K562 (cell line): Measurements from ENCODE around the gene RIPPLY3. TPM values are rescaled to one million over a fixed set of nuclear protein-coding genes. Genes with fewer than 3 reads are reported as not detected.
A peak's percentile ranks its signal among the peaks of the same experiment; 100 is the strongest.

Experiments
- ATAC-seq: fragments of 200-7000 bp; cut with Tn5 transposase; 3 replicates; pipeline ENCODE4 v1.9.1; 2020; ENCODE audit warnings: moderate library complexity
- BruUV-seq: library from RNA; stranded (reverse); fragments of 400-500 nt; replicated peaks from 2 replicates; lab custom pipeline; 2021; lab: Mats Ljungman, UMichigan
- CTCF ChIA-PET: fragments of 300-600 bp; formaldehyde crosslinking; extraction: SDS; loops from one replicate; lab custom pipeline; 2021; ENCODE audit warnings: low intra/inter-chr PET ratio; lab: Yijun Ruan, JAX
- POLR2A ChIA-PET: fragments of 300-600, 350-650 bp; sonication (Branson Sonifier 250); formaldehyde crosslinking; extraction: SDS; loops from one replicate; lab custom pipeline; 2021; ENCODE audit warnings: antibody characterized with exemption, inconsistent platforms; lab: Yijun Ruan, JAX
- DNase-seq, 4 experiments: peaks; one replicate each; pipeline versions ENCODE4 v3.0.0 to v3.0.0-alpha.2; 2011 to 2018; ENCODE audit warnings: low spot score in 3 of 4, mixed read lengths in 3 of 4; ENCODE audit errors: extremely low read depth in 1 of 4
- FAIRE-seq: peaks from 2 replicates; lab custom pipeline; 2011; peaks lifted over from hg19 to GRCh38; lab: Jason Lieb, UNC
- H2AFZ ChIP-seq: 2 replicates; pipeline ENCODE4 v1.6.0; 2011; ENCODE audit warnings: low read depth, low read length, control low read depth, inconsistent platforms
- H3K27ac ChIP-seq: fragments of 200-600 bp; 3 replicates; pipeline ENCODE4 v1.8.0; 2011; ENCODE audit warnings: low read depth, mild to moderate bottlenecking, control low read depth, inconsistent platforms, low read length, moderate library complexity, mixed read lengths; ENCODE audit errors: extremely low read depth
- H3K27me3 ChIP-seq, 2 experiments: fragments of 300-600 bp in 1 of 2; 2 replicates in 1 of 2; 3 replicates in 1 of 2; pipeline versions ENCODE4 v1.6.0 to v1.8.0; 2011; ENCODE audit warnings: inconsistent platforms in 2 of 2, low read length in 2 of 2, mild to moderate bottlenecking in 1 of 2, mixed read lengths in 1 of 2, moderate library complexity in 1 of 2; ENCODE audit not compliant: control insufficient read depth in 2 of 2, insufficient read depth in 2 of 2
- H3K36me3 ChIP-seq: fragments of 300-600 bp; 3 replicates; pipeline ENCODE4 v1.8.0; 2011; ENCODE audit warnings: mild to moderate bottlenecking, low read length, inconsistent platforms; ENCODE audit not compliant: control insufficient read depth, insufficient read depth
- H3K4me1 ChIP-seq, 2 experiments: fragments of 200-600 bp in 1 of 2; replicated peaks in 1 of 2; 2 replicates in 1 of 2; 3 replicates in 1 of 2; pipeline versions ENCODE4 v1.5.1 to v1.8.0; 2011; ENCODE audit warnings: inconsistent platforms in 2 of 2, low read length in 2 of 2, mild to moderate bottlenecking in 1 of 2, mixed read lengths in 1 of 2, moderate library complexity in 1 of 2; ENCODE audit not compliant: control insufficient read depth in 2 of 2, insufficient read depth in 2 of 2
- H3K4me2 ChIP-seq: 2 replicates; pipeline ENCODE4 v1.6.1; 2011; ENCODE audit warnings: low read length, control low read depth, inconsistent platforms, mixed read lengths; ENCODE audit not compliant: insufficient read depth
- H3K4me3 ChIP-seq: fragments of 200-600 bp; sonication (generic), shearing (Covaris generic); 2 replicates; pipeline ENCODE4 v1.5.1; 2016; ENCODE audit warnings: control low read depth, inconsistent platforms
- H3K79me2 ChIP-seq: fragments of 200-600 bp; 3 replicates; pipeline ENCODE4 v1.8.0; 2011; ENCODE audit warnings: low read length, inconsistent platforms; ENCODE audit not compliant: control insufficient read depth, insufficient read depth
- H3K9ac ChIP-seq, 2 experiments: 2 replicates each; pipeline versions ENCODE4 v1.6.0 to v1.6.1; 2011; ENCODE audit warnings: low read depth in 2 of 2, low read length in 2 of 2, control low read depth in 1 of 2, inconsistent platforms in 1 of 2, mild to moderate bottlenecking in 1 of 2, mixed read lengths in 1 of 2; ENCODE audit not compliant: insufficient read depth in 1 of 2
- H3K9me1 ChIP-seq: one replicate; pipeline ENCODE4 v1.6.0; 2011; ENCODE audit warnings: inconsistent platforms, mild to moderate bottlenecking, low read length, moderate library complexity; ENCODE audit not compliant: control insufficient read depth, insufficient read depth
- H3K9me3 ChIP-seq: replicated peaks from 2 replicates; pipeline ENCODE4 v1.5.1; 2011; ENCODE audit warnings: low read depth, low read length, inconsistent platforms; ENCODE audit not compliant: control insufficient read depth, insufficient read depth
- H4K20me1 ChIP-seq: replicated peaks from 2 replicates; pipeline ENCODE4 v1.6.1; 2011; ENCODE audit warnings: low read length, inconsistent platforms, mixed read lengths; ENCODE audit not compliant: control insufficient read depth, insufficient read depth
- MAFG ChIP-seq: fragments of 450-650 bp; conservative IDR thresholded peaks from 2 replicates; pipeline ENCODE4 v1.6.1; 2016; ENCODE audit warnings: missing genetic modification characterization, missing compliant biosample characterization
- NFATC3 ChIP-seq: fragments of 450-650 bp; IDR thresholded peaks from 2 replicates; pipeline ENCODE4 v1.6.1; 2017; ENCODE audit warnings: mild to moderate bottlenecking
- RCOR1 ChIP-seq, 2 experiments: IDR thresholded peaks; 2 replicates each; pipeline ENCODE4 v1.6.1; 2012; ENCODE audit warnings: low read depth in 2 of 2, low read length in 2 of 2, borderline replicate concordance in 1 of 2, improper control_type of control experiment in 1 of 2
- SRSF1 ChIP-seq: fragments of 200-400 bp; formaldehyde crosslinking; IDR thresholded peaks from 2 replicates; pipeline ENCODE4 v1.6.1; 2017; ENCODE audit warnings: mild to moderate bottlenecking, low read depth, low read length, moderate library complexity
- SRSF3 ChIP-seq: fragments of 200-400 bp; formaldehyde crosslinking; IDR thresholded peaks from 2 replicates; pipeline ENCODE4 v1.6.1; 2016; ENCODE audit warnings: mild to moderate bottlenecking, low read length, moderate library complexity; ENCODE audit not compliant: insufficient read depth
- TAF7 ChIP-seq: fragments of 450-650 bp; IDR thresholded peaks from 2 replicates; pipeline ENCODE4 v1.6.1; 2016; ENCODE audit warnings: missing genetic modification characterization, missing compliant biosample characterization
- ZNF12 ChIP-seq: sonication (generic); formaldehyde crosslinking; IDR thresholded peaks from 2 replicates; pipeline ENCODE4 v1.4.0; 2020; ENCODE audit warnings: mild to moderate bottlenecking, missing genetic modification reagents
- ZNF699 ChIP-seq: fragments of 250-450 bp; sonication (Bioruptor Pico); IDR thresholded peaks from 2 replicates; pipeline ENCODE4 v1.8.0; 2021; ENCODE audit warnings: mild to moderate bottlenecking, moderate library complexity; ENCODE audit not compliant: insufficient replicate concordance
- WGBS: fragments of 100-300 bp; shearing (Covaris generic); methylation state at CpG from one replicate; pipeline ENCODE4 v1.1.6; 2016; ENCODE audit warnings: low coverage, mixed read lengths; ENCODE audit not compliant: insufficient coverage; ENCODE audit errors: missing lambda C conversion rate; 5-methylcytosine and 5-hydroxymethylcytosine counted together
- in situ Hi-C: fragments of 300-500 bp; cut with MboI; formaldehyde crosslinking; loops from 4 replicates; pipeline ENCODE4 v1.15.0; 2018; ENCODE audit warnings: inconsistent platforms, mixed read lengths
- intact Hi-C: fragments of 100-400 bp; cut with micrococcal nuclease; formaldehyde crosslinking; loops from 2 replicates; pipeline ENCODE4 v1.14.2; 2022
- polyA plus RNA-seq, 8 experiments: library from polyadenylated mRNA; depleted of rRNA in 4 of 8; stranded (reverse) in 5 of 8; unstranded in 3 of 8; fragments of >200 nt; fragmentation: Nextera tagmentation in 2 of 8; fragmentation: Illumina TruSeq in 1 of 8; extraction: Ambion mirVana in 2 of 8; extraction: Trizol in 1 of 8; gene quantifications; 2 replicates each; pipeline versions ENCODE4 v1.2.1 to v1.2.3, GENCODE V29; 2011 to 2014; ENCODE audit warnings: inconsistent platforms in 1 of 8, missing spikeins in 1 of 8
- total RNA-seq, 7 experiments: library from RNA; depleted of rRNA in 6 of 7; stranded (reverse); fragments of >200 nt in 6 of 7; fragmentation: Illumina TruSeq in 2 of 7; extraction: Trizol in 2 of 7; gene quantifications; 2 replicates each; pipeline versions ENCODE4 v1.2.1 to v1.2.3, GENCODE V29; 2011 to 2021; ENCODE audit warnings: low replicate concordance in 1 of 7
- TF ChIP-seq, protein P1 (sequence below): fragments of 450-650 bp; IDR thresholded peaks from 2 replicates; pipeline ENCODE4 v1.6.1; 2016; ENCODE audit warnings: borderline replicate concordance
- TF ChIP-seq, protein P2 (sequence below): fragments of 250-450 bp; sonication (Bioruptor Pico); IDR thresholded peaks from 2 replicates; pipeline ENCODE4 v1.9.0; 2021; ENCODE audit warnings: mild to moderate bottlenecking, inconsistent platforms
- TF ChIP-seq, protein P3 (sequence below): fragments of 250-450 bp; sonication (Bioruptor Pico); IDR thresholded peaks from 2 replicates; pipeline ENCODE4 v1.8.0; 2021; ENCODE audit warnings: borderline replicate concordance, mild to moderate bottlenecking, moderate library complexity; ENCODE audit not compliant: poor library complexity, severe bottlenecking

The RIPPLY3 gene
- total and polyA plus RNA-seq, 9 of the 15 experiments (the other 6 are each of a cell fraction or from before 2014, with no cell fraction given), result not detected

GRCh38 chr21:36989699-36990507, 16.6 kb upstream of the RIPPLY3 start (continued):
- TF ChIP-seq NFATC3 (no peak), RCOR1 (IDR thresholded peaks at IDR 0.05; ENCODE audit: borderline replicate concordance in 1 of 2, low read depth in 2 of 2, low read length in 2 of 2) (peak in 1 of 2 experiments; percentile 1; a peak in 1 of 4 replicates), ZNF699 (no peak), ZNF12 (CRISPR knock-in tag) (peak; percentile 80)
- TF ChIP-seq, protein P1, sequence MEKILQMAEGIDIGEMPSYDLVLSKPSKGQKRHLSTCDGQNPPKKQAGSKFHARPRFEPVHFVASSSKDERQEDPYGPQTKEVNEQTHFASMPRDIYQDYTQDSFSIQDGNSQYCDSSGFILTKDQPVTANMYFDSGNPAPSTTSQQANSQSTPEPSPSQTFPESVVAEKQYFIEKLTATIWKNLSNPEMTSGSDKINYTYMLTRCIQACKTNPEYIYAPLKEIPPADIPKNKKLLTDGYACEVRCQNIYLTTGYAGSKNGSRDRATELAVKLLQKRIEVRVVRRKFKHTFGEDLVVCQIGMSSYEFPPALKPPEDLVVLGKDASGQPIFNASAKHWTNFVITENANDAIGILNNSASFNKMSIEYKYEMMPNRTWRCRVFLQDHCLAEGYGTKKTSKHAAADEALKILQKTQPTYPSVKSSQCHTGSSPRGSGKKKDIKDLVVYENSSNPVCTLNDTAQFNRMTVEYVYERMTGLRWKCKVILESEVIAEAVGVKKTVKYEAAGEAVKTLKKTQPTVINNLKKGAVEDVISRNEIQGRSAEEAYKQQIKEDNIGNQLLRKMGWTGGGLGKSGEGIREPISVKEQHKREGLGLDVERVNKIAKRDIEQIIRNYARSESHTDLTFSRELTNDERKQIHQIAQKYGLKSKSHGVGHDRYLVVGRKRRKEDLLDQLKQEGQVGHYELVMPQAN, result no peak

DNA sequence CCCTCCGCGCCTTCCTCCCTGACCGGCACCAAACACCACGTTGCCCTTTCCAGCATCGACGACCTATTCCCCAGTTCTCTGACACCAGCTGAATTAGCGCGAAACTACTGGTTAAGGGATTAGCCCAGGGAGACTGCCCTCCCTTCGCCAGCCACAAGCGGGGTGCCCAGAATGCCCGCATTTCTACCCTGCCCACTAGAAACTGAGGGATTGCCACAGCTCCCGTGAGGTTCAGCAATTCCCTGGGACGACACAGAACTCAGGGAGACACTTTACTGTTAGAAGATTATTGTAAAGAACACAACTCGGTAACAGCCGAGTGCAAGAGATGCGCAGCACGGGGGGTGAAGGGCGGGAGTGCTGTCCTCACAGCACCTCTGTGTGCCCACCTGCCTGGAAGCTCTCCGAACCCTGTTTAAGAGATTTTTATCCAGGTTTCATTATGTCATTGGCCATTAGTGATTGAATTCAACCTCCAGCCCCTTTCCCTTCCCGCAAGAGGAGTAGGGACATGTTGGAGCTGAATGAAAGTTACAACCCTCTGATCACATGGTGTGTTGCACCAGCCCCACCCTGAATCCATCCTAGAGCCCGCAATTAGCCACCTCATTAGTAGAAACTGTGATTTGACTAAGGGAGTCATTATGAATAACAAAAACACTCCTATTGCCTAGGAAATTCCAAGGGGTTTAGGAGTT, 15.8 kb upstream of the RIPPLY3 start:
- in situ Hi-C loops, result no loop called here
- WGBS, result 72% methylated on average over 21 of the region's 21 CpGs
- TF ChIP-seq, protein P2, sequence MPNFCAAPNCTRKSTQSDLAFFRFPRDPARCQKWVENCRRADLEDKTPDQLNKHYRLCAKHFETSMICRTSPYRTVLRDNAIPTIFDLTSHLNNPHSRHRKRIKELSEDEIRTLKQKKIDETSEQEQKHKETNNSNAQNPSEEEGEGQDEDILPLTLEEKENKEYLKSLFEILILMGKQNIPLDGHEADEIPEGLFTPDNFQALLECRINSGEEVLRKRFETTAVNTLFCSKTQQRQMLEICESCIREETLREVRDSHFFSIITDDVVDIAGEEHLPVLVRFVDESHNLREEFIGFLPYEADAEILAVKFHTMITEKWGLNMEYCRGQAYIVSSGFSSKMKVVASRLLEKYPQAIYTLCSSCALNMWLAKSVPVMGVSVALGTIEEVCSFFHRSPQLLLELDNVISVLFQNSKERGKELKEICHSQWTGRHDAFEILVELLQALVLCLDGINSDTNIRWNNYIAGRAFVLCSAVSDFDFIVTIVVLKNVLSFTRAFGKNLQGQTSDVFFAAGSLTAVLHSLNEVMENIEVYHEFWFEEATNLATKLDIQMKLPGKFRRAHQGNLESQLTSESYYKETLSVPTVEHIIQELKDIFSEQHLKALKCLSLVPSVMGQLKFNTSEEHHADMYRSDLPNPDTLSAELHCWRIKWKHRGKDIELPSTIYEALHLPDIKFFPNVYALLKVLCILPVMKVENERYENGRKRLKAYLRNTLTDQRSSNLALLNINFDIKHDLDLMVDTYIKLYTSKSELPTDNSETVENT (CRISPR knock-in tag), result no peak
- TF ChIP-seq MAFG (tag) (no peak), SRSF3 (no peak), SRSF1 (no peak), TAF7 (tag) (no peak)
- TF ChIP-seq, protein P3, sequence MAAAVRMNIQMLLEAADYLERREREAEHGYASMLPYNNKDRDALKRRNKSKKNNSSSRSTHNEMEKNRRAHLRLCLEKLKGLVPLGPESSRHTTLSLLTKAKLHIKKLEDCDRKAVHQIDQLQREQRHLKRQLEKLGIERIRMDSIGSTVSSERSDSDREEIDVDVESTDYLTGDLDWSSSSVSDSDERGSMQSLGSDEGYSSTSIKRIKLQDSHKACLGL (CRISPR knock-in tag), result no peak

More for the DNA sequence above, 15.8 kb upstream of the RIPPLY3 start:
- Histone ChIP-seq H3K4me1 (peaks cover 7 to 23% of the 10 kb centered on the region in 2 experiments), H3K27ac (peak overlapping the region; percentile 93), H4K20me1 (no peaks in the 10 kb centered on the region), H3K27me3 (no peaks in the 10 kb centered on the region), H2AFZ (peak overlapping the region; percentile 99), H3K9me1 (no peaks in the 10 kb centered on the region), H3K79me2 (peaks cover 3% of the 10 kb centered on the region; the same call in 2 of the 3 replicates), H3K9me3 (no peaks in the 10 kb centered on the region), H3K9ac (peak overlapping the region; percentile 83 to 97), H3K4me3 (peak overlapping the region; percentile 62), H3K4me2 (peak overlapping the region; percentile 87), H3K36me3 (no peaks in the 10 kb centered on the region)
- POLR2A ChIA-PET, result interaction anchor here (0.6 to 2.2 kb wide), 14 partner anchors 8 to 653 kb away, joined by 3 to 8 read pairs (median 4); partner anchors contain the start of gene HLCS
- intact Hi-C loops, result no loop called here
- BruUV-seq, result TSS peak; percentile 73
- DNase-seq (no peak), FAIRE-seq (peak; percentile 86), ATAC-seq (no peak)
- CTCF ChIA-PET, result interaction anchor here (1.0 to 2.0 kb wide), 3 partner anchors 14 to 51 kb away, joined by 3 to 11 read pairs (median 9); no protein-coding TSS in a partner anchor
